WTC11 (cell line): ENCODE results near the gene PTPRG.

ENCODE experiments used
- CTCF ChIP-seq: fragments of 200-600 bp; IDR thresholded peaks from 2 replicates; pipeline ENCODE4 v1.8.0; 2022; ENCODE audit warnings: antibody characterized with exemption
- ZNF512 ChIP-seq: sonication (generic); formaldehyde crosslinking; IDR thresholded peaks from 2 replicates; pipeline ENCODE4 v1.8.1; 2022; ENCODE audit warnings: missing genetic modification reagents, borderline replicate concordance
- ZNF671 ChIP-seq: fragments of 250-450 bp; sonication (Bioruptor Pico); IDR thresholded peaks from 2 replicates; pipeline ENCODE4 v1.8.0; 2021; ENCODE audit warnings: mild to moderate bottlenecking

- TF ChIP-seq CTCF (no peak), ZNF671 (CRISPR knock-in tag) (no peak), ZNF512 (CRISPR knock-in tag) (no peak)
Measured at GRCh38 chr3:61813636-61814035, 252.3 kb downstream of the PTPRG start.
